Duodenal mucosa (tissue), 2 donors: ENCODE measurements around the gene ZSCAN2.

Source experiments
- H3K27ac ChIP-seq: one replicate; pipeline ENCODE4 v1.7.0; 2013; ENCODE audit warnings: low read depth, low read length
- H3K27me3 ChIP-seq, 2 donors: one replicate each; pipeline ENCODE4 v1.7.0; 2013; ENCODE audit warnings: low read length in 2 of 2, control low read depth in 1 of 2; ENCODE audit not compliant: insufficient read depth in 2 of 2, control insufficient read depth in 1 of 2
- H3K36me3 ChIP-seq, 2 donors: one replicate each; pipeline ENCODE4 v1.7.0; 2013; ENCODE audit warnings: low read length in 2 of 2, control low read depth in 1 of 2; ENCODE audit not compliant: insufficient read depth in 2 of 2, control insufficient read depth in 1 of 2
- H3K4me1 ChIP-seq, 2 donors: one replicate each; pipeline ENCODE4 v1.7.0; 2013; ENCODE audit warnings: low read length in 2 of 2, control low read depth in 1 of 2; ENCODE audit not compliant: insufficient read depth in 2 of 2, control insufficient read depth in 1 of 2
- H3K4me3 ChIP-seq, 2 donors: one replicate each; pipeline ENCODE4 v1.7.0; 2013; ENCODE audit warnings: low read length in 2 of 2, low read depth in 1 of 2
- H3K9ac ChIP-seq, 2 donors: one replicate each; pipeline ENCODE4 v1.7.0; 2013; ENCODE audit warnings: low read length in 2 of 2, low read depth in 1 of 2
- H3K9me3 ChIP-seq, 2 donors: one replicate each; pipeline ENCODE4 v1.7.0; 2013; ENCODE audit warnings: low read length in 2 of 2, control low read depth in 1 of 2; ENCODE audit not compliant: control insufficient read depth in 1 of 2

The ZSCAN2 gene

GRCh38 chr15:84598250-84598649 lies 2.6 kb upstream of the ZSCAN2 start:
- Histone ChIP-seq H3K27me3 (no peaks in the 10 kb centered on the region), H3K27ac (peak overlapping the region; percentile 20), H3K4me3 (no peak overlapping the region), H3K9me3 (no peaks in the 10 kb centered on the region), H3K4me1 (peaks cover 13 to 16% of the 10 kb centered on the region in 2 donors), H3K9ac (peak overlapping the region in 1 of 2 donors; percentile 20), H3K36me3 (no peaks in the 10 kb centered on the region)

- no peak overlapping the region for H3K27ac ChIP-seq
- peaks cover 13 to 16% of the 10 kb centered on the region in 2 donors for H3K4me1 ChIP-seq
- no peak overlapping the region for H3K9ac ChIP-seq
- H3K4me3 ChIP-seq = no peak overlapping the region
- H3K36me3 ChIP-seq = peaks cover 0 to under 1% of the 10 kb centered on the region in 2 donors
- no peaks in the 10 kb centered on the region for H3K9me3 ChIP-seq
- H3K27me3 ChIP-seq = no peaks in the 10 kb centered on the region
Observed at GRCh38 chr15:84598993-84599392, 1.8 kb upstream of the ZSCAN2 start.

GRCh38 chr15:84599906-84600305 lies 903 bp upstream of the ZSCAN2 start:
- Histone ChIP-seq H3K4me1 (peaks cover 8 to 11% of the 10 kb centered on the region in 2 donors), H3K9me3 (no peaks in the 10 kb centered on the region), H3K27me3 (no peaks in the 10 kb centered on the region), H3K4me3 (peak overlapping the region in 1 of 2 donors; percentile 90), H3K9ac (no peak overlapping the region), H3K36me3 (peaks cover 0 to 4% of the 10 kb centered on the region in 2 donors), H3K27ac (no peak overlapping the region)

- Histone ChIP-seq H3K4me3 (peak overlapping the region; percentile 90 to 97), H3K36me3 (peaks cover 0 to 4% of the 10 kb centered on the region in 2 donors), H3K27me3 (no peaks in the 10 kb centered on the region), H3K9ac (peak overlapping the region; percentile 48 to 73), H3K4me1 (peaks cover 4 to 13% of the 10 kb centered on the region in 2 donors), H3K9me3 (no peaks in the 10 kb centered on the region), H3K27ac (no peak overlapping the region)
Observed at GRCh38 chr15:84600331-84600686, 500 bp upstream of the ZSCAN2 start.

- H3K4me3 ChIP-seq = peak overlapping the region; percentile 90 to 97
- peak overlapping the region in 1 of 2 donors; percentile 73 for H3K9ac ChIP-seq
- no peak overlapping the region for H3K27ac ChIP-seq
Observed at GRCh38 chr15:84601555-84601838, 688 bp downstream of the ZSCAN2 start.

GRCh38 chr15:84603630-84604379 lies 3.0 kb downstream of the ZSCAN2 start:
- Histone ChIP-seq H3K27me3 (no peaks in the 10 kb centered on the region), H3K4me1 (peaks cover 4 to 19% of the 10 kb centered on the region in 2 donors), H3K9ac (no peak overlapping the region), H3K9me3 (no peaks in the 10 kb centered on the region), H3K4me3 (no peak overlapping the region), H3K36me3 (peaks cover 0 to 8% of the 10 kb centered on the region in 2 donors), H3K27ac (no peak overlapping the region)

More at GRCh38 chr15:84601555-84601838, 688 bp downstream of the ZSCAN2 start:
- H3K9me3 ChIP-seq = no peaks in the 10 kb centered on the region
- H3K27me3 ChIP-seq = no peaks in the 10 kb centered on the region
- peaks cover 0 to 5% of the 10 kb centered on the region in 2 donors for H3K36me3 ChIP-seq
- peaks cover 4 to 16% of the 10 kb centered on the region in 2 donors for H3K4me1 ChIP-seq

GRCh38 chr15:84604826-84605553 lies 4.2 kb downstream of the ZSCAN2 start:
- H3K9ac ChIP-seq = no peak overlapping the region
- H3K4me3 ChIP-seq = no peak overlapping the region
- peaks cover 0 to 13% of the 10 kb centered on the region in 2 donors for H3K36me3 ChIP-seq
- no peak overlapping the region for H3K27ac ChIP-seq
- H3K9me3 ChIP-seq = no peaks in the 10 kb centered on the region
- peaks cover under 1 to 16% of the 10 kb centered on the region in 2 donors for H3K4me1 ChIP-seq
- H3K27me3 ChIP-seq = no peaks in the 10 kb centered on the region

GRCh38 chr15:84605554-84605882 lies 4.7 kb downstream of the ZSCAN2 start:
- Histone ChIP-seq H3K4me1 (peaks cover 0 to 15% of the 10 kb centered on the region in 2 donors), H3K27ac (no peak overlapping the region)

GRCh38 chr15:84606653-84607120 lies 5.9 kb downstream of the ZSCAN2 start:
- Histone ChIP-seq H3K36me3 (peaks cover 0 to 14% of the 10 kb centered on the region in 2 donors), H3K4me1 (peaks cover 0 to 9% of the 10 kb centered on the region in 2 donors), H3K9ac (no peak overlapping the region), H3K9me3 (no peaks in the 10 kb centered on the region), H3K4me3 (no peak overlapping the region), H3K27me3 (no peaks in the 10 kb centered on the region), H3K27ac (no peak overlapping the region)

More at GRCh38 chr15:84605554-84605882, 4.7 kb downstream of the ZSCAN2 start:
- no peaks in the 10 kb centered on the region for H3K9me3 ChIP-seq
- H3K36me3 ChIP-seq = peaks cover 0 to 14% of the 10 kb centered on the region in 2 donors
- no peaks in the 10 kb centered on the region for H3K27me3 ChIP-seq
- no peak overlapping the region for H3K9ac ChIP-seq
- no peak overlapping the region for H3K4me3 ChIP-seq

GRCh38 chr15:84608707-84609284 lies 8.0 kb downstream of the ZSCAN2 start:
- Histone ChIP-seq H3K4me1 (peaks cover 0 to 9% of the 10 kb centered on the region in 2 donors), H3K36me3 (peaks cover 0 to 14% of the 10 kb centered on the region in 2 donors), H3K27ac (no peak overlapping the region)

More at GRCh38 chr15:84608707-84609284, 8.0 kb downstream of the ZSCAN2 start:
- Histone ChIP-seq H3K9me3 (no peaks in the 10 kb centered on the region), H3K4me3 (no peak overlapping the region), H3K27me3 (no peaks in the 10 kb centered on the region), H3K9ac (no peak overlapping the region)
